Prostate gland (tissue), 2 donors: ENCODE measurements around the gene SUMO3.

Experiments
- POLR2AphosphoS5 ChIP-seq: sonication (generic); formaldehyde crosslinking; IDR thresholded peaks from one replicate; pipeline ENCODE4 v1.6.1; 2017; ENCODE audit warnings: antibody characterized with exemption
- TF ChIP-seq, protein P1 (sequence below), 4 experiments: fragments of 200-600 bp in 2 of 4; fragments of 450-650 bp in 2 of 4; sonication (generic) in 2 of 4; IDR thresholded peaks; 1 replicate in 3 of 4; 2 replicates in 1 of 4; pipeline ENCODE4 v1.5.1; 2016 to 2019; ENCODE audit warnings: antibody characterized with exemption in 4 of 4, mild to moderate bottlenecking in 2 of 4, moderate library complexity in 2 of 4

GRCh38 chr21:44765231-44766013 lies 52.4 kb downstream of the SUMO3 start:
- TF ChIP-seq, protein P1, sequence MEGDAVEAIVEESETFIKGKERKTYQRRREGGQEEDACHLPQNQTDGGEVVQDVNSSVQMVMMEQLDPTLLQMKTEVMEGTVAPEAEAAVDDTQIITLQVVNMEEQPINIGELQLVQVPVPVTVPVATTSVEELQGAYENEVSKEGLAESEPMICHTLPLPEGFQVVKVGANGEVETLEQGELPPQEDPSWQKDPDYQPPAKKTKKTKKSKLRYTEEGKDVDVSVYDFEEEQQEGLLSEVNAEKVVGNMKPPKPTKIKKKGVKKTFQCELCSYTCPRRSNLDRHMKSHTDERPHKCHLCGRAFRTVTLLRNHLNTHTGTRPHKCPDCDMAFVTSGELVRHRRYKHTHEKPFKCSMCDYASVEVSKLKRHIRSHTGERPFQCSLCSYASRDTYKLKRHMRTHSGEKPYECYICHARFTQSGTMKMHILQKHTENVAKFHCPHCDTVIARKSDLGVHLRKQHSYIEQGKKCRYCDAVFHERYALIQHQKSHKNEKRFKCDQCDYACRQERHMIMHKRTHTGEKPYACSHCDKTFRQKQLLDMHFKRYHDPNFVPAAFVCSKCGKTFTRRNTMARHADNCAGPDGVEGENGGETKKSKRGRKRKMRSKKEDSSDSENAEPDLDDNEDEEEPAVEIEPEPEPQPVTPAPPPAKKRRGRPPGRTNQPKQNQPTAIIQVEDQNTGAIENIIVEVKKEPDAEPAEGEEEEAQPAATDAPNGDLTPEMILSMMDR (IDR thresholded peaks at IDR 0.05), result no peak
- TF ChIP-seq POLR2AphosphoS5, result no peak
